IMR-90 (cell line): ENCODE results near the gene COL7A1.

ENCODE experiments used
- MAFK ChIP-seq: IDR thresholded peaks from 2 replicates; pipeline ENCODE4 v1.6.1; 2012; ENCODE audit warnings: low read depth, low read length, improper control_type of control experiment
- NFE2L2 ChIP-seq: fragments of 150-350 bp; IDR thresholded peaks from 2 replicates; pipeline ENCODE4 v1.6.1; 2016; ENCODE audit warnings: low read depth, mild to moderate bottlenecking, low read length
- POLR2A ChIP-seq: IDR thresholded peaks from 2 replicates; pipeline ENCODE4 v1.6.1; 2012; ENCODE audit warnings: mild to moderate bottlenecking, low read depth, low read length
- RCOR1 ChIP-seq: IDR thresholded peaks from 2 replicates; pipeline ENCODE4 v1.6.1; 2012; ENCODE audit warnings: mild to moderate bottlenecking, low read length, improper control_type of control experiment; ENCODE audit not compliant: insufficient replicate concordance
- TF ChIP-seq, protein P1 (sequence below): conservative IDR thresholded peaks from 2 replicates; pipeline ENCODE4 v1.5.1; 2012; ENCODE audit warnings: mild to moderate bottlenecking, low read depth, low read length, improper control_type of control experiment
- TF ChIP-seq, protein P2 (sequence below): fragments of 150-350 bp; IDR thresholded peaks from 2 replicates; pipeline ENCODE4 v1.6.1; 2017; ENCODE audit warnings: mild to moderate bottlenecking, antibody characterized with exemption, low read length, low read depth

DNA sequence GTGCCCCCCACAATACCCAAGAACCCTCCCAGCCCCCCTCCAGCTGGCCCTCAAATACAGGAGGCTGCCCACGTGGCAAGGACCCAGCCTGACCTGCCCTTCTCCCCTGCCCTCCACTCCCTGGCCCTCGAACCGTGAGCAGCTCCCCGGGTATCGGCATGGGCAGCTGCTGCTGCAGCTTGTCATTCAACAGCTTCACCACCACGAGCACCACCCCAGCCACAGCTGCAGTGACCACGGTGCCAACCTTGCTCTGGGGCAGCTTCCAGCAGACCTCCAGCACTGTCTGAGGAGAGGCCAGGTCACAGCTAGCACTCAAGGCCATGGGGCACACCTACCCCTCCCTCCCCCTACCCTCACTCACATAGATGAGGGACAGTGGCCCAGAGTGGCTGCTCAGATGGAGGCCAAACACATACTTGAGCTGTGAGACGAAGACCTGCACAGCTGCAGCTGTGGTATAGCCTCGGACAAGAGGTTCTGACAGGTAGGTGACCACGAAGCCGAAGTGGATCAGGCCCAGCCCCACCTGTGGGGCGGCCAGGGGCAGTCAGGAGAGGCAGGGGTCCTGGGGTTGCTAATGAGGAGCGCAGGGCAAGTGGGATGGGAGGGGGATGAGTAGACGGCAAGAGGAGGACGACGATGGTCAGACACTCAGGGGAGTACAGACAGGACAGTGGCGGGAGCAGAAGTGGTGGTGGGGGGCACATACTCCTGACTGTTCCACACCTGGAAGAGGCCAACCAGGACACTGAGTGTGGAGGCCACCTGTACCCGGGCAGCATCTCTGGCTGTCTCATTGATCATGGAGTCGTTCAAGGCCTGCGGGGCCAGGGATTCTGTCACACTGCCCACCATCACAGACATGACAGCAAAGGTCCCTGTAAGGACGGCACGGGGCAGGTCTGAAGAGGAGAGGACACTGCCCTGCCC lies 36.7 kb upstream of the COL7A1 start:
- TF ChIP-seq, protein P1, sequence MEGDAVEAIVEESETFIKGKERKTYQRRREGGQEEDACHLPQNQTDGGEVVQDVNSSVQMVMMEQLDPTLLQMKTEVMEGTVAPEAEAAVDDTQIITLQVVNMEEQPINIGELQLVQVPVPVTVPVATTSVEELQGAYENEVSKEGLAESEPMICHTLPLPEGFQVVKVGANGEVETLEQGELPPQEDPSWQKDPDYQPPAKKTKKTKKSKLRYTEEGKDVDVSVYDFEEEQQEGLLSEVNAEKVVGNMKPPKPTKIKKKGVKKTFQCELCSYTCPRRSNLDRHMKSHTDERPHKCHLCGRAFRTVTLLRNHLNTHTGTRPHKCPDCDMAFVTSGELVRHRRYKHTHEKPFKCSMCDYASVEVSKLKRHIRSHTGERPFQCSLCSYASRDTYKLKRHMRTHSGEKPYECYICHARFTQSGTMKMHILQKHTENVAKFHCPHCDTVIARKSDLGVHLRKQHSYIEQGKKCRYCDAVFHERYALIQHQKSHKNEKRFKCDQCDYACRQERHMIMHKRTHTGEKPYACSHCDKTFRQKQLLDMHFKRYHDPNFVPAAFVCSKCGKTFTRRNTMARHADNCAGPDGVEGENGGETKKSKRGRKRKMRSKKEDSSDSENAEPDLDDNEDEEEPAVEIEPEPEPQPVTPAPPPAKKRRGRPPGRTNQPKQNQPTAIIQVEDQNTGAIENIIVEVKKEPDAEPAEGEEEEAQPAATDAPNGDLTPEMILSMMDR = no peak
- TF ChIP-seq, protein P2, sequence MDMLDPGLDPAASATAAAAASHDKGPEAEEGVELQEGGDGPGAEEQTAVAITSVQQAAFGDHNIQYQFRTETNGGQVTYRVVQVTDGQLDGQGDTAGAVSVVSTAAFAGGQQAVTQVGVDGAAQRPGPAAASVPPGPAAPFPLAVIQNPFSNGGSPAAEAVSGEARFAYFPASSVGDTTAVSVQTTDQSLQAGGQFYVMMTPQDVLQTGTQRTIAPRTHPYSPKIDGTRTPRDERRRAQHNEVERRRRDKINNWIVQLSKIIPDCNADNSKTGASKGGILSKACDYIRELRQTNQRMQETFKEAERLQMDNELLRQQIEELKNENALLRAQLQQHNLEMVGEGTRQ = no peak
- TF ChIP-seq MAFK (no peak), POLR2A (no peak), RCOR1 (no peak), NFE2L2 (no peak)
